B cell (primary cell): Measurements from ENCODE around the gene TXNDC11. TPM values are rescaled to one million over a fixed set of nuclear protein-coding genes. Genes with fewer than 3 reads are reported as not detected.

ENCODE experiments used
- ATAC-seq: fragments of 200-7000 bp; cut with Tn5 transposase; one replicate; pipeline ENCODE4 v1.10.0; 2021; ENCODE audit warnings: low read depth, mild to moderate bottlenecking, moderate number of reproducible peaks, moderate library complexity
- CTCF ChIA-PET: fragments of 350-600 bp; sonication (Branson Sonifier 250); formaldehyde crosslinking; loops from one replicate; lab custom pipeline; 2021; ENCODE audit warnings: antibody characterized with exemption, inconsistent platforms; lab: Charles Lee
- POLR2A ChIA-PET: fragments of 350-600 bp; sonication (Branson Sonifier 250); formaldehyde crosslinking; loops from one replicate; lab custom pipeline; 2021; ENCODE audit warnings: antibody characterized with exemption; lab: Charles Lee
- DNase-seq: peaks from one replicate; pipeline ENCODE4 v3.0.0; 2013
- H2AFZ ChIP-seq: 2 replicates; pipeline ENCODE4 v1.6.1; 2012; ENCODE audit warnings: mild to moderate bottlenecking, low read depth, low read length; ENCODE audit not compliant: insufficient read depth, poor library complexity, severe bottlenecking
- H3K27ac ChIP-seq, 2 donors: 1 replicate in 1 of 2; 2 replicates in 1 of 2; pipeline ENCODE4 v1.5.1; 2012 to 2013; ENCODE audit warnings: low read length in 2 of 2, mild to moderate bottlenecking in 2 of 2, moderate library complexity in 1 of 2
- H3K27me3 ChIP-seq, 4 experiments: fragments of 200-600 bp in 1 of 4; sonication (generic) in 1 of 4; replicated peaks in 1 of 4; 1 replicate in 2 of 4; 2 replicates in 2 of 4; pipeline versions ENCODE4 v1.6.1 to v1.7.0; 2013 to 2016; ENCODE audit warnings: low read length in 3 of 4, mild to moderate bottlenecking in 2 of 4, mixed read lengths in 1 of 4, moderate library complexity in 1 of 4; ENCODE audit not compliant: insufficient read depth in 4 of 4, control insufficient read depth in 3 of 4; ENCODE audit errors: control extremely low read depth in 1 of 4
- H3K36me3 ChIP-seq, 2 experiments: replicated peaks in 1 of 2; 1 replicate in 1 of 2; 2 replicates in 1 of 2; pipeline versions ENCODE4 v1.6.1 to v1.7.1; 2013; ENCODE audit warnings: low read length in 1 of 2; ENCODE audit not compliant: insufficient read depth in 2 of 2, control insufficient read depth in 1 of 2; ENCODE audit errors: control extremely low read depth in 1 of 2, extremely low read depth in 1 of 2
- H3K4me1 ChIP-seq, 2 donors: fragments of 200-600 bp in 1 of 2; sonication (generic) in 1 of 2; 1 replicate in 1 of 2; 2 replicates in 1 of 2; pipeline versions ENCODE4 v1.5.1 to v1.6.1; 2013 to 2017; ENCODE audit warnings: low read length in 2 of 2; ENCODE audit not compliant: control insufficient read depth in 2 of 2, insufficient read depth in 2 of 2
- H3K4me2 ChIP-seq: replicated peaks from 2 replicates; pipeline ENCODE3; 2012; ENCODE audit warnings: mild to moderate bottlenecking, low read depth, low read length; ENCODE audit not compliant: poor library complexity, severe bottlenecking
- H3K4me3 ChIP-seq, 5 experiments: fragments of 200-600 bp in 1 of 5; sonication (generic) in 1 of 5; 1 replicate in 3 of 5; 2 replicates in 2 of 5; pipeline versions ENCODE4 v1.5.1 to v1.7.0; 2011 to 2016; ENCODE audit warnings: low read length in 4 of 5, mild to moderate bottlenecking in 4 of 5, low read depth in 2 of 5, control low read depth in 1 of 5, moderate library complexity in 1 of 5; ENCODE audit not compliant: insufficient read depth in 1 of 5; ENCODE audit errors: control extremely low read depth in 1 of 5, extremely low read depth in 1 of 5
- H3K79me2 ChIP-seq: fragments of 200-600 bp; sonication (generic); one replicate; pipeline ENCODE4 v1.6.0; 2016; ENCODE audit warnings: low read length; ENCODE audit not compliant: control insufficient read depth, insufficient read depth
- H3K9ac ChIP-seq: fragments of 200-600 bp; sonication (generic); 2 replicates; pipeline ENCODE4 v1.6.1; 2017; ENCODE audit warnings: mild to moderate bottlenecking, low read length, moderate library complexity
- H3K9me3 ChIP-seq, 3 donors: one replicate each; pipeline versions ENCODE4 v1.6.1 to v1.7.1; 2013; ENCODE audit warnings: low read length in 2 of 3; ENCODE audit not compliant: control insufficient read depth in 2 of 3, insufficient read depth in 1 of 3; ENCODE audit errors: control extremely low read depth in 1 of 3
- H4K20me1 ChIP-seq: 2 replicates; pipeline ENCODE4 v1.6.0; 2012; ENCODE audit warnings: mild to moderate bottlenecking, low read length; ENCODE audit not compliant: insufficient read depth, control insufficient read depth, poor library complexity, severe bottlenecking
- H3K27ac Mint-ChIP-seq: one replicate; pipeline ENCODE4 v1.8.0; 2021; ENCODE audit warnings: mixed read lengths
- H3K27me3 Mint-ChIP-seq: one replicate; pipeline ENCODE4 v1.8.0; 2021; ENCODE audit warnings: mixed read lengths
- H3K4me1 Mint-ChIP-seq: one replicate; pipeline ENCODE4 v1.8.0; 2021; ENCODE audit warnings: mixed read lengths
- H3K4me3 Mint-ChIP-seq: one replicate; pipeline ENCODE4 v1.8.0; 2021; ENCODE audit warnings: mixed read lengths
- H3K9me3 Mint-ChIP-seq: one replicate; pipeline ENCODE4 v1.8.0; 2022; ENCODE audit warnings: mixed read lengths; ENCODE audit not compliant: insufficient read depth
- CTCF ChIP-seq: fragments of 200-600 bp; IDR thresholded peaks from one replicate; pipeline ENCODE4 v1.8.0; 2022; ENCODE audit warnings: antibody characterized with exemption, mild to moderate bottlenecking
- EZH2 ChIP-seq: IDR thresholded peaks from 2 replicates; pipeline ENCODE4 v1.6.1; 2012; ENCODE audit warnings: borderline replicate concordance, low read depth, mild to moderate bottlenecking, moderate library complexity, low read length; ENCODE audit not compliant: insufficient read depth, poor library complexity, severe bottlenecking
- WGBS: methylation state at CpG from one replicate; pipeline ENCODE4 v1.1.5; 2013; ENCODE audit warnings: missing lambda C conversion rate; ENCODE audit not compliant: insufficient coverage; 5-methylcytosine and 5-hydroxymethylcytosine counted together
- intact Hi-C: fragments of 100-400 bp; cut with micrococcal nuclease; formaldehyde crosslinking; loops from one replicate; pipeline ENCODE4 v1.10.0; 2022
- polyA plus RNA-seq: library from polyadenylated mRNA; depleted of rRNA; stranded (reverse); fragments of >200 nt; gene quantifications from 2 replicates; pipeline ENCODE4 v1.2.3, GENCODE V29; 2012
- total RNA-seq, 2 donors: library from RNA; stranded (reverse); fragments of 120-200 nt in 1 of 2; gene quantifications; 1 replicate in 1 of 2; 2 replicates in 1 of 2; pipeline versions ENCODE4 v1.2.3 to v1.2.4, GENCODE V29; 2013 to 2022

The TXNDC11 gene
- total and polyA plus RNA-seq, 2 donors (not counting 1 experiment from before 2014, with no cell fraction given), result 50.2 to 76.9 TPM

DNA sequence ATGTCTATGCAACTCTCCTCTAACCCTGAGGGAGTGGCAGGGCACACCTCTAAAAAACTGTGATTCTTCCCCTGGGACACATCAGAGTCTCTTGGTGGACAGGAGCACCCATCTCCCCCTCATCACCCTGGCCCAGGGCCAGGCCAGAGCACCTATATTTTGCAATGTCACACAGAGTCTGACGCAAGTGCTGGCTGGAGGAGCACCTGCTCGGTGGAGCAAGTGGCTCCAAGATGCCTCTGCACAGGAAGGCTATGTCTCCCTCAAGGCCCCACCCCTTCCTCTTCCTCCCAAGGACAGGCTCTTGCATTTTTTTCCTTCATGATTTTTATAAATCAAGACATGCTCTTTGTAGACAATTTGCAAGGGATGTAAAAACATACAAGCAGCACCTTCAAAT, 61.1 kb downstream of the TXNDC11 start:
- H3K27ac ChIP-seq, result peak overlapping the region; percentile 95 to 99

More for the DNA sequence above, 61.1 kb downstream of the TXNDC11 start:
- TF ChIP-seq CTCF (no peak), EZH2 (no peak)
- intact Hi-C loops, result loop anchor here (2.0 to 10.0 kb wide), 6 partner anchors 99 to 939 kb away; partner anchors contain the start of genes CIITA, NUBP1 and SOCS1
- Mint-ChIP-seq H3K4me1 (peaks cover 96% of the 10 kb centered on the region), H3K4me3 (peak overlapping the region; percentile 78), H3K27me3 (no peaks in the 10 kb centered on the region), H3K27ac (peak overlapping the region; percentile 91), H3K9me3 (no peaks in the 10 kb centered on the region)
- peak; percentile 56 for ATAC-seq
- Histone ChIP-seq H3K4me1 (peaks cover 96 to 97% of the 10 kb centered on the region in 2 donors), H2AFZ (no peak overlapping the region), H3K9ac (peak overlapping the region; percentile 38), H3K4me2 (peak overlapping the region; percentile 67), H4K20me1 (peaks cover 30% of the 10 kb centered on the region), H3K4me3 (peak overlapping the region in 3 of 5 experiments; percentile 3 to 36 (median 8)), H3K36me3 (peaks cover 0 to 57% of the 10 kb centered on the region in 2 experiments), H3K79me2 (peaks cover 48% of the 10 kb centered on the region), H3K9me3 (no peaks in the 10 kb centered on the region), H3K27me3 (no peaks in the 10 kb centered on the region)
- CTCF ChIA-PET, result interaction anchor here (0.9 to 1.7 kb wide), 6 partner anchors 8 to 384 kb away, joined by 3 to 13 read pairs (median 4); partner anchors contain the start of gene ZC3H7A
- POLR2A ChIA-PET, result interaction anchor here (1.3 to 2.1 kb wide), 2 partner anchors 9 to 12 kb away, joined by 3 to 13 read pairs; partner anchors contain the start of gene SNN
- 0% methylated on average over 2 of the region's 2 CpGs for whole genome bisulfite sequencing
- peak; percentile 82 for DNase-seq
